Glutamatergic neuron (in vitro differentiated cells): ENCODE data around the gene MINDY1. TPM values are rescaled to one million over a fixed set of nuclear protein-coding genes. Genes with fewer than 3 reads are reported as not detected.

Experiments used
- DNase-seq: peaks from one replicate; pipeline ENCODE4 v3.0.0; 2022
- H3K27ac Mint-ChIP-seq: one replicate; pipeline ENCODE4 v1.8.0; 2020; ENCODE audit warnings: mild to moderate bottlenecking, mixed read lengths, inconsistent platforms; ENCODE audit not compliant: unreplicated experiment
- H3K27me3 Mint-ChIP-seq: one replicate; pipeline ENCODE4 v1.8.0; 2020; ENCODE audit warnings: mild to moderate bottlenecking, moderate library complexity, mixed read lengths, inconsistent platforms; ENCODE audit not compliant: unreplicated experiment
- H3K36me3 Mint-ChIP-seq: one replicate; pipeline ENCODE4 v1.8.0; 2020; ENCODE audit warnings: mild to moderate bottlenecking, mixed read lengths, inconsistent platforms; ENCODE audit not compliant: unreplicated experiment
- H3K4me1 Mint-ChIP-seq: one replicate; pipeline ENCODE4 v1.8.0; 2020; ENCODE audit warnings: mild to moderate bottlenecking, low read depth, mixed read lengths, inconsistent platforms; ENCODE audit not compliant: unreplicated experiment
- H3K4me3 Mint-ChIP-seq: one replicate; pipeline ENCODE4 v1.8.0; 2020; ENCODE audit warnings: mild to moderate bottlenecking, mixed read lengths, inconsistent platforms; ENCODE audit not compliant: unreplicated experiment
- H3K9me3 Mint-ChIP-seq: one replicate; pipeline ENCODE4 v1.8.0; 2020; ENCODE audit warnings: mild to moderate bottlenecking, moderate library complexity, mixed read lengths, inconsistent platforms; ENCODE audit not compliant: unreplicated experiment
- CTCF ChIP-seq: fragments of 200-600 bp; sonication (generic); IDR thresholded peaks from one replicate; pipeline ENCODE4 v1.5.0; 2021; ENCODE audit not compliant: partially characterized antibody, unreplicated experiment
- total RNA-seq: library from RNA; stranded (reverse); fragmentation: NEBNext Ultra II Directional; extraction: Animal tissue kit (Norgen Biotek cat#: 25700); gene quantifications from one replicate; pipeline ENCODE4 v1.2.1, GENCODE V29; 2021; ENCODE audit not compliant: unreplicated experiment

Gene MINDY1
- total RNA-seq, 1 donor from 2014 or later: 26.2 TPM

GRCh38 chr1:150973258-150973835, 33.4 kb downstream of the MINDY1 start:
- Mint-ChIP-seq H3K9me3 (peaks cover 4% of the 10 kb centered on the region), H3K36me3 (no peaks in the 10 kb centered on the region), H3K27me3 (peaks cover 7% of the 10 kb centered on the region), H3K4me1 (peaks cover 29% of the 10 kb centered on the region), H3K4me3 (peak overlapping the region; percentile 78), H3K27ac (peak overlapping the region; percentile 70)
- DNase-seq: peak; percentile 38
- TF ChIP-seq CTCF: no peak

GRCh38 chr1:150972417-150972940, 34.2 kb downstream of the MINDY1 start:
- Mint-ChIP-seq H3K27me3 (peaks cover 7% of the 10 kb centered on the region), H3K4me3 (peak overlapping the region; percentile 78), H3K9me3 (peaks cover 5% of the 10 kb centered on the region), H3K36me3 (peaks cover 8% of the 10 kb centered on the region), H3K27ac (peak overlapping the region; percentile 70), H3K4me1 (peaks cover 29% of the 10 kb centered on the region)
- no peak for DNase-seq
- TF ChIP-seq CTCF: no peak

GRCh38 chr1:150971583-150972416, 34.9 kb downstream of the MINDY1 start:
- peak; percentile 35 for DNase-seq
- Mint-ChIP-seq H3K4me3 (peak overlapping the region; percentile 78), H3K4me1 (peaks cover 29% of the 10 kb centered on the region), H3K36me3 (peaks cover 8% of the 10 kb centered on the region), H3K27me3 (peaks cover 7% of the 10 kb centered on the region), H3K27ac (peak overlapping the region; percentile 95), H3K9me3 (peaks cover 5% of the 10 kb centered on the region)
- TF ChIP-seq CTCF: peak; percentile 26

GRCh38 chr1:150970808-150971582, 35.7 kb downstream of the MINDY1 start:
- DNase-seq: peak; percentile 46
- Mint-ChIP-seq H3K9me3 (peaks cover 5% of the 10 kb centered on the region), H3K36me3 (peaks cover 8% of the 10 kb centered on the region), H3K4me1 (peaks cover 29% of the 10 kb centered on the region), H3K4me3 (peak overlapping the region; percentile 78), H3K27me3 (peaks cover 7% of the 10 kb centered on the region), H3K27ac (peak overlapping the region; percentile 95)
- TF ChIP-seq CTCF: no peak
